ENCODE results near the gene BMPR1B.
"Not testable (repeated sequence)": the region's sequence is repeated elsewhere in the genome, so short reads cannot be mapped to it uniquely, and the experiment has no call there.

BMPR1B gene

DNA sequence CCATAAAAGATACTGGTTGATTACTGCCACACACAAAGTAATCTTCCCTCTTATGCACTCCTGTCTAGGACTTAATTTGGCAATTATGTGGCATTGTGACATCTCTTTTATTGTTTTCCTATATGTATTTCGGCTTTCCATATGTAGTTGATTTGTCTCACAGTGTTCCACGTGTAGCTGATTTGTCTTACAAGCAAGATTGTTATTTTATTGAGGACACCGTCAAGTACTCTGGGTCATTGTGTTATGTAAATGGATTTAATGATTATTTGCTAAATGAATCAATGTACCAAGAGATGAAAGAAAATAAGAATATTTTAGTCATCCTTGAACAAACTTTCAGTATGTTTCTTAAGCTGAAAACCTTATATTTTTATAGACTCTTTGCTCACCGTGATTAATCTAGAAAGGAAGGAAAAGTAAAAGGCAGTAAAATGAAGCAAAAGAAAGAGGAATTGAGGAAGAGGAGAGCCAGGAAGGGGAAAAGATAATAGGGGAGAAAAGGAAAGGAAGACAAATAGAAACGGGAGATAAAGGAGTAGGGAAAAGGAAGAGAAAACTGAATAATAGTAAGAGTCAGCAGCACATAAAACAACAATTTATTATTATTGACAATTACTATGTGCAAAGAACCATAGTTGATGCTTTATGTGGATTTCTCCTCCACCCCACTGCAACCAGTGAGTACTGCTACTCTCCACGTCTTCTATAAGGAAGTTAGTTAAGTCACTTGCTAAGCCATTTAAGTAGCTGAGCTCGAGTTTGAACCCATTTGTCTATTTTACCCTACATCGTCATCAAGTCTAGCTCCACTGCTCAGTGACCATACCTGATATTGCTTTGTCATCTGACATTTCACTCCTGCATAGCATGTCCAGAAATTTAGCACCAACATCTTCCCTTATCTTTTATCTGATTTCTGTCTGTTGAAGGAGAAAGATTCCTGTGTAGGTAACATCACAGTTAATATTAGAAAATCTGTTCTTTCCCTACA lies 336.5 kb downstream of the BMPR1B start:
- no peak for DNase-seq

DNA sequence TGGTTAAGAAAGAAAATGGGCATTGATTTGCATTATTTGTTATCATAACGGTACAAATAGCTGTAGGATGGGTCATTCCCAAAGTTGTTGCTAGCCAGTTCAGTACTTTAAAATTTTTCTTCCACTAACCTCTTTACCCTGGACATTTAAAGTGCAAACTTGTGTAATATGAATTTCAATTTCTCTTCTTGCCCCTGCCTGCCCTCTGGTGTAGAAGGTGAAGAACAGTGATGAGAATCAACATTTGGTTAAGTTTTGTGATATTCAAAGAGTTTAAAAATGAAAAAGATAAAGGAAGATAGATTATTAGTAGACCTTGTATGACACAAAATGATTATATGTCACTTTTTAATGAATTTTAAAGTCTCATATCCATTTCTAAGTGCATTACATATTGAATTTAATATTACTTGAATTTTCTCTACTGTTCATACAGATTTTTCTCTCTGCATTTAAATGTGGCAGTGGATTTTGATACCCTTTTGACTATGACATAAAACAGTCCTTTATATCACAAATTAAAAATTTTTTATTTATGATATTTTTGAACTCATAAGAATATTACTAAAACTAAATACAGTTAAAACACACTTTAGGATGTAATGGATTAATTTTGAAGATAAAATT lies 337.7 kb downstream of the BMPR1B start:
- no peak for DNase-seq

DNA sequence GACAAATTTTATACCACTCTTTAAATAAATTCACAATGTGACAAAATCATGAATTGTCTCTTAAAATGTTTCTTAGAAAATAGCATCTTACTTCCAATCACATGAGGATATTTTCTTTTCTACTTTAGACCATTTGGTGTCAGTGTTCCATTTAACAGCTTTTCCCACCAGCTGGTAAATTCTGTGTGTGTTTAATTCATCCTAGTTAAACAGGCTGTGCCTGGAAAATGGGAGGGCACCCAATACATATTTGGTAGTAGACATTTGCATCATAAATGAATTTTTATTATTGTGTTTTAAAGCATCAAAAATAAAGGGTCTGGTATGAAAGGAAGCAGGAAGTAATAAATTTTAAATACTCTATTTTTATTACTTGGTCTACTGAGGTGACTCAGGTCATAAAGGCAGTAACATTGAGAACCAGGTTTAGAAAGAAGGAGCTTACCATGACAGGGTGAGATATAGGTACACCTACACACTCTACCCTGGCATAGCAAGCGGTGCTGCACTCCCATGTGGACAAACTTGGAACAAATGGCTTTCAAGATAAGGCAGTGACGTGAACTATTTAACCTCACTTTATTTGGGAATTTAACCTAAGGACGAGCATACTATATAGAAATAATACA lies 344.5 kb downstream of the BMPR1B start:
- DNase-seq: no peak

GRCh38 chr4:95105112-95105511 lies 347.4 kb downstream of the BMPR1B start:
- DNase-seq: no peak

DNA sequence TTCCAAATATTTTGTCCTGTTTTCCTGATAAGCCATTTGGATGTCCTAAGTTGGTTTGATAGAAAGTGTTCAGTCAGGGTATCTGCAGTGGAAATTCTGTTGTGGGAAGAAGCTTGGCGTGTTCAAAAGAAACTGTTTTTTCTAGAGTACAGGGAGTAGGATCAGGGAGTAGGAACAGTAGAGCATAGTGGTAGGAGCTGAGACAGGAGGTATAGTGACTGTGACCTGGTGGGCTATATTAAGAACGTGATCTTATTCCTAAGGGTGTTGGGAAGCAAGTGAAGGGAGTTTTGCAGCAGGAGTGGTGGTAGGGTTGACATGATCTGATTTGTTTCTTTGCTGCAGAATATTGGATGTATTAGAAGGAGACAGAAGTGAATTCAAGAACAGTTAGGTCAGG lies 348.2 kb downstream of the BMPR1B start:
- DNase-seq: no peak

- DNase-seq: no peak
Observed at GRCh38 chr4:95106408-95106928, 348.7 kb downstream of the BMPR1B start.

GRCh38 chr4:95107004-95107403 lies 349.2 kb downstream of the BMPR1B start:
- DNase-seq: no peak

GRCh38 chr4:95107635-95108034 lies 349.9 kb downstream of the BMPR1B start:
- DNase-seq: no peak

DNA sequence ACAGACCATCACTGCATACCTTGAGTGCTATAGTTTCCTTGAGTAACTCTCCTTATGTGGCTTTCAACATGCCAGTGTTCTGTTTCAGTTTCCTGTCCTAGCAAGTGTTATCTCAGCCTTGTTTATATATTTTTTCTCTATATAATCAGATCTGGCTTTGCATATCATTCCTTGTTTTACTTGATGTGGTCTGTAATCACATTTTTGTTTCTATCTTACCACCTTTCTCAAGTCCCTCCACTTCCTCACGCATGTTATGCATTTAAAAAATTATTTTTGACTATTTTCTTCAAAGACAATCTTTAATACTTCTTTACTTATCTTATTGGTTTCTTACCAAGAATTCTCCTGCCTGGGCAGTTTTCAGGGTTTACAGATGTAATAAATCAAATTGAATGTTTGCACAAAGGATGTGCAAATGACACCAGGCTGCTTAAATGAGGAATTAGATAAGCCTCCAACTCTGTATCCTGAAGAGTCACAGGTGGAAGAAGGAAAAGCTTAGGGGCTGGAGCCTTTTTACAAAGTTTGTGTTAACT lies 351.2 kb downstream of the BMPR1B start:
- no peak for DNase-seq

- DNase-seq: no peak
Observed at GRCh38 chr4:95114521-95114920, 356.8 kb downstream of the BMPR1B start.

DNA sequence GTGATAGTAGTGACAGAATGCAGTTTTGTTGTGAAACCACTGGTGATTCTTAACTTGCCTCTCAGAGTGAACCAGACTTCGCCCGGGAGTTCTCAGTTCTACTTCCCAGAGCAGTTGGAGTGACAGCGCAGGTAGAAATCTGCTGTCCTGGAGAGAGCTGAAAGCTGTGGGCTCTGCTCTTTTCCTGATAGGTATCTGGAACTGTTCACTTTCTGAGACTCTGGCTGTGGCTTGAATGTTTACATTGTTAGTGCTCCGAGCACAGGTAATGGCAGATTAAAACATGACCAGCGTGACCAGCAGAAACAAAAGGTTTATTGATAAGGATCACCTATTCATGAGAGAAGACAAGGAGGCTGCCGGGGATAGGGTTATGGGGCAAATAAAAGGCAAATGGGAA lies 360.7 kb downstream of the BMPR1B start:
- DNase-seq: no peak

- DNase-seq: no peak
Observed at GRCh38 chr4:95120456-95120855, 362.7 kb downstream of the BMPR1B start.

- no peak for DNase-seq
Observed at GRCh38 chr4:95122001-95122400, 364.2 kb downstream of the BMPR1B start.

GRCh38 chr4:95124906-95125504 lies 367.2 kb downstream of the BMPR1B start:
- DNase-seq: peak in 1 of 2 experiments; percentile 5

GRCh38 chr4:95129031-95129430 lies 371.3 kb downstream of the BMPR1B start:
- no peak for DNase-seq

- DNase-seq: no peak
Observed at GRCh38 chr4:95129821-95130311, 372.1 kb downstream of the BMPR1B start.

- not testable (repeated sequence) for DNase-seq
Observed at GRCh38 chr4:95134016-95134415, 376.3 kb downstream of the BMPR1B start.

GRCh38 chr4:95139424-95139823 lies 381.7 kb downstream of the BMPR1B start:
- DNase-seq: not testable (repeated sequence)

GRCh38 chr4:95141361-95141760 lies 383.6 kb downstream of the BMPR1B start:
- no peak for DNase-seq

DNA sequence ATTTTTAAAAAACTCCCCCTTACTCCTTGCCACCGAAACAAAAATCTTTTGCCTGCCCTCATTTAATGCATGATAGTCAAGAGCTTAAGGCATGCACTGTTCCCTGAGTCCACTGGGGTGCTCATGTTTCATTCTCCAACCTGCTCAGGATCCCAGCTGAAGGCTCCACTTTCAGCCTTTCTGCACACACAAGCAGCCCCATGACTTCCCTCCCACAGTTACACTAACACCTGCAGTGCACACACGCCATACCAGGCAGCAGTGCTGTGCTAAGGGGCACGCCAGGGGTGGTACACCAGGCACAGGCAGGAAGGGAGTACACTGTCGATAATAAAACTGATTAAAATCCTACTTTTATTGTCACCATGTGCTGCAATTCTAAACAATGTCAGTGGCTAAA lies 385.2 kb downstream of the BMPR1B start:
- DNase-seq: no peak

GRCh38 chr4:95151255-95151654 lies 393.5 kb downstream of the BMPR1B start:
- no peak for DNase-seq

GRCh38 chr4:95153182-95153581 lies 395.4 kb downstream of the BMPR1B start:
- DNase-seq: no peak
